ENCODE measurements around the gene CD1D. TPM values are rescaled to one million over a fixed set of nuclear protein-coding genes. Genes with fewer than 3 reads are reported as not detected.

The CD1D gene
- total RNA-seq, 1 experiment from 2014 or later = not detected

- Histone ChIP-seq H3K27ac (ENCODE audit: low read length) (no peak overlapping the region), H3K9me3 (ENCODE audit: control insufficient read depth, insufficient read depth, low read depth, low read length) (no peaks in the 10 kb centered on the region), H3K4me3 (ENCODE audit: low read depth in 2 of 2, low read length in 2 of 2) (no peak overlapping the region), H3K4me1 (ENCODE audit: control insufficient read depth, insufficient read depth, low read length) (no peaks in the 10 kb centered on the region), H3K27me3 (ENCODE audit: control insufficient read depth, insufficient read depth, low read length) (no peaks in the 10 kb centered on the region; the same call in 1 of the 2 replicates), H3K36me3 (ENCODE audit: control insufficient read depth, insufficient read depth, low read length) (no peaks in the 10 kb centered on the region)
- no TSS peak for BruUV-seq (replicated peaks)
- in situ Hi-C loops (cut with HindIII; ENCODE audit: low pct_unique_long_range_greater_than_20kb, low sequenced_read_pairs) (no loop called here), intact Hi-C loops (cut with micrococcal nuclease; ENCODE audit: unreplicated experiment) (no loop called here)
- TF ChIP-seq POLR2AphosphoS5 (IDR thresholded peaks at IDR 0.05; ENCODE audit: low read depth, low read length) (no peak), CTCF (IDR thresholded peaks at IDR 0.05) (no peak), SIN3A (IDR thresholded peaks at IDR 0.05; ENCODE audit: borderline replicate concordance, insufficient read depth, low read depth, low read length) (no peak), REST (IDR thresholded peaks at IDR 0.05; ENCODE audit: insufficient read depth in 1 of 2, low read depth in 2 of 2, low read length in 1 of 2) (no peak), TCF7L2 (IDR thresholded peaks at IDR 0.05; ENCODE audit: low read depth, low read length) (no peak)
- DNase-seq (ENCODE audit: low read depth, low spot score) (no peak), ATAC-seq (no peak)
- ChIA-PET POLR2A (no interaction called here), CTCF (no interaction called here)
Observed at GRCh38 chr1:158140764-158141192, 39.9 kb upstream of the CD1D start.

- POLR2A ChIA-PET = no interaction called here
- H3K27ac ChIP-seq (ENCODE audit: low read length) = no peak overlapping the region
- ATAC-seq = no peak
- no peaks in the 10 kb centered on the region for H3K9me3 ChIP-seq (ENCODE audit: control insufficient read depth, insufficient read depth, low read depth, low read length)
- no peaks in the 10 kb centered on the region for H3K36me3 ChIP-seq (ENCODE audit: control insufficient read depth, insufficient read depth, low read length)
- TF ChIP-seq CTCF (IDR thresholded peaks at IDR 0.05) (no peak), REST (IDR thresholded peaks at IDR 0.05; ENCODE audit: insufficient read depth in 1 of 2, low read depth in 2 of 2, low read length in 1 of 2) (no peak)
- no peak overlapping the region for H3K4me3 ChIP-seq (ENCODE audit: low read depth in 2 of 2, low read length in 2 of 2)
- no peak for DNase-seq (ENCODE audit: low read depth, low spot score)
- CTCF ChIA-PET = interaction anchor here (0.6 kb wide), 1 partner anchor 953 kb away, joined by 3 read pairs; no protein-coding TSS in a partner anchor
- H3K27me3 ChIP-seq (ENCODE audit: control insufficient read depth, insufficient read depth, low read length) = no peaks in the 10 kb centered on the region
- BruUV-seq (replicated peaks) = no TSS peak
- intact Hi-C loops (cut with micrococcal nuclease; ENCODE audit: unreplicated experiment) (no loop called here), in situ Hi-C loops (cut with HindIII; ENCODE audit: low pct_unique_long_range_greater_than_20kb, low sequenced_read_pairs) (no loop called here)
- no peaks in the 10 kb centered on the region for H3K4me1 ChIP-seq (ENCODE audit: control insufficient read depth, insufficient read depth, low read length)
Observed at GRCh38 chr1:158145173-158145719, 35.4 kb upstream of the CD1D start.
